A204.1 (cell line): ENCODE results near the gene PADI4.
"Not testable (repeated sequence)": the region's sequence is repeated elsewhere in the genome, so short reads cannot be mapped to it uniquely, and the experiment has no call there.

ENCODE experiments used
- FAIRE-seq: peaks from 2 replicates; lab custom pipeline; 2012; peaks lifted over from hg19 to GRCh38; lab: Jason Lieb, UNC

PADI4 gene

GRCh38 chr1:17315542-17316130 lies 7.6 kb downstream of the PADI4 start:
- FAIRE-seq = no peak

DNA sequence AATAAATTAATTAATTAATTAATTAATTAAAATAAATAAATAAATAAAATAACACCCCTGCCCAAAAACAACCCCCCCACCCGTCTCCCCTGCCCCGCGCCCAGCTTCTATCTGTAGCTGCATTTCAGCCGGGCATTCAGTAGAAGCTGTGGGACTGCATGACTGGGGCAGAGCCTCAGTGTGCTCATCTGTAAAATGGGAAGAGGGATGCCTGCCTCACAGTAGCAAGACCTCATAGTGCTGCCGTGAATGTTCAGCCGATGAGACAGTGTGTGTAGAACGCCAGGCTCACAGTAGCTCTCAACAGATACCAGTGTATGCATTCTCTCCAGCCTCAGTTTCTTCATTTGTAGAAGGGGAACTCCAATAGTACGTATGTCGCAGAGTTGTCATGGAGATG lies 8.7 kb downstream of the PADI4 start:
- FAIRE-seq = no peak

DNA sequence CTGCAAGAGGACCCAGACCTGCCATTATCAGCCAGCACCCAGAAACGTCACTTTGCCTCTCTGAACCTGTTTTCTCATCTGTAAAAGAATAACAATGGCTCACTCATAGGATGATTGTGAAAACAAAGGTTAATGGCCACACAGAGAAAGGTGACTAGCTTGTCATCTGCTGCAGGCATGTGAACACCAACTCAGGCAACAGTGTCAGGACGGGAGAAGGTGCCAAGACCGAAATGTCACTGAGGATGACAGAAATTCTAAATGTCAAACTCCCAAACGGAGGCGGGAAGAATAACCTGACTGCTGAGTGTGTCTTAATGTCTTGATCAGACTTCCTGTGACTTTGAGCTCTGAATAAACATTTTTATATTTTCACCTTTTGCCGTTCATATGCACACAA lies 10.3 kb downstream of the PADI4 start:
- no peak for FAIRE-seq

DNA sequence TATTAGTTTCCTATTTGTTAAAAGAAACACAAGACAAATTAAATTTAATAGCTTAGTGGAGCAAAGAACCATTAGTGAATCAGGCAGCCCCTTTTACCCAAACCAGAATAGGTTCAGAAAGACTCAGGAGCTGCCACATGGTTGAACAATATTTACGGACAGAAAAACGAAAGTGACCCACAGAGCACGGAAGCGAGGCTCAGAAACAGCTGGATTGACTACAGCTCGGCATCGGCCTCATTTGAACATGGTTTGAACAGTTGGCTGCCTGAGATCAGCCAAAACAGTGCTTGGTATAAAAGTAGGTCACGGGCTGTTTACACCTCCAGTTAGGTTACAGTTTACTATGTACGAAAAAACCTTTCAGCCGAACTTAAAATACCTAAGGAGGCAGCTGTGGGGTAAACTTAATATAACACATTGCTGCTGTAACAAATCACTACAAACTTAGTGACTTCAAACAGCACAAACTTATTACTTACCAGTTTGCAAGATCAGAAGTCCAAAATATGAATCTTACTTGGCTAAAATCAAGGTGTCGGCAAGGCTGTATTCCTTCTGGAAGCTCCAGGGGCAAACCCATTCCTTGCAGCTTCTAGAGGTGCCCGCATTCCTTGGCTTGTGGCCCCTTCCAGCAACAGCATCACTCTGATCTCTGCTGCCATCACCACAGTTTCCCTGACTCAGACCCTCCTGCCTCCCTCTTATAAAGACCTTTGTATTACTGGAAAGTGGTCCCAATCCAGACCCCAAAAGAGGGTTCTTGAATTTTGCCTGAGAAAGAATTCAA lies 11.8 kb downstream of the PADI4 start:
- FAIRE-seq = no peak

DNA sequence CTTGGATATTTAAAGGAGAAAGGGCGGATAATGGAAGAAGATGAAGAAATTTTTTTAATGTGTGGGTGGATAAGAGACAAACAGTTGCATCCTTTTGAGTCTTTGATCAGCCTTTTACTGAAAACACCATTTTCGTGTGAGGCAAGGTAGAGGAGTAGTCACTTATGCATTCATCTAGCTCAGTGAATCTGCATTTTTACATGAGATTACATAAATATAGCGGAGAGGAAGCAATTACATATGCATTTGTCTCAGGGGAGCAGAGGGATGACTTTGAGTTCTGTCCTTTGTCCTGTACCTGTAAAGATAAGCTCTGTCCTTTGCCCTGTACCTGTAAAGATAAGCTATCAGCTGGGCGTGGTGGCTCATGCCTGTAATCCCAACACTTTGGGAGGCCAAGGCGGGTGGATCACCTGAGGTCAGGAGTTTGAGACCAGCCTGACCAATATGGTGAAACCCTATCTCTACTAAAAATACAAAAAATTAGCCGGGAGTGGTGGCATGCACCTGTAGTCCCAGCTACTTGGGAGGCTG lies 13.9 kb downstream of the PADI4 start:
- not testable (repeated sequence) for FAIRE-seq

- peak; percentile 91 for FAIRE-seq
These were observed 20.9 kb downstream of the PADI4 start for GRCh38 chr1:17328855-17329254.

- FAIRE-seq = no peak
These were observed 21.6 kb downstream of the PADI4 start for GRCh38 chr1:17329610-17330009.

- no peak for FAIRE-seq
These were observed 22.9 kb downstream of the PADI4 start for GRCh38 chr1:17330856-17331255.

DNA sequence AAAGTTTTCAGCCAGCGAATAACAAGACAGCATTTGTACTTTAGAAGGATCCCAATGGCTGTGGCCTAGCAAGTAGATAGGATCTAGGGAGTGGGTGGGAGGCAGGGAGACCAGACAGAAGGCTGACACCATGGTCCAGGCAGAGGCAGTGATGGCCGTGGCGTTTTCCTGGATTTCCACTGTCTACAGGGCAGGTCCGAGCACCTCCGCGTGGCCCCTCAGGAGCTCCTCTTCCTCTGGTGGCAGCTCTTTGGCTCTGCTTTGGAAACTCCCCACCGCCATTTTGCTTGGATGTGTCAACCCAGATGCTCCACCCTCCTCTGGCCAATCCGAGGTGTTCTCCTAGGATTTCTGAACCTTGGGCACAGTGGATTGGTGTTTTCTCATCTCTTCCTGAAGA lies 25.1 kb downstream of the PADI4 start:
- FAIRE-seq = no peak

- no peak for FAIRE-seq
These were observed 28.1 kb downstream of the PADI4 start for GRCh38 chr1:17335821-17336710.

GRCh38 chr1:17338706-17339493 lies 30.9 kb downstream of the PADI4 start:
- FAIRE-seq = no peak

GRCh38 chr1:17339521-17339920 lies 31.5 kb downstream of the PADI4 start:
- FAIRE-seq = no peak

GRCh38 chr1:17340358-17340757 lies 32.4 kb downstream of the PADI4 start:
- no peak for FAIRE-seq

DNA sequence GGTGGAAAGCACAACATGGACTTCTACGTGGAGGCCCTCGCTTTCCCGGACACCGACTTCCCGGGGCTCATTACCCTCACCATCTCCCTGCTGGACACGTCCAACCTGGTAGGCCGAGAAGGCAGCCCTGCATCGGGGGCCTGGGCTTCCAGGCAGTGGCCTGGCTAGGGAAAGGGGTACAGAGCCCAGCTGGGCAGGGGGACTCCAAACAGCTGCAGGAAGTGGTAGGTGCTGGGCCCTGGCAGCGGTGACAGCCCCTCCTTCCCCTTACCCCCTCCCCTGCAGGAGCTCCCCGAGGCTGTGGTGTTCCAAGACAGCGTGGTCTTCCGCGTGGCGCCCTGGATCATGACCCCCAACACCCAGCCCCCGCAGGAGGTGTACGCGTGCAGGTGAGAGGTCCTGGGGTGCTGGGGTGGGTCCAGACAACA lies 34.0 kb downstream of the PADI4 start:
- no peak for FAIRE-seq

- not testable (repeated sequence) for FAIRE-seq
These were observed 37.5 kb downstream of the PADI4 start for GRCh38 chr1:17345506-17345905.

GRCh38 chr1:17346046-17346789 lies 38.2 kb downstream of the PADI4 start:
- no peak for FAIRE-seq

- FAIRE-seq = no peak
These were observed 40.0 kb downstream of the PADI4 start for GRCh38 chr1:17347769-17348592.

DNA sequence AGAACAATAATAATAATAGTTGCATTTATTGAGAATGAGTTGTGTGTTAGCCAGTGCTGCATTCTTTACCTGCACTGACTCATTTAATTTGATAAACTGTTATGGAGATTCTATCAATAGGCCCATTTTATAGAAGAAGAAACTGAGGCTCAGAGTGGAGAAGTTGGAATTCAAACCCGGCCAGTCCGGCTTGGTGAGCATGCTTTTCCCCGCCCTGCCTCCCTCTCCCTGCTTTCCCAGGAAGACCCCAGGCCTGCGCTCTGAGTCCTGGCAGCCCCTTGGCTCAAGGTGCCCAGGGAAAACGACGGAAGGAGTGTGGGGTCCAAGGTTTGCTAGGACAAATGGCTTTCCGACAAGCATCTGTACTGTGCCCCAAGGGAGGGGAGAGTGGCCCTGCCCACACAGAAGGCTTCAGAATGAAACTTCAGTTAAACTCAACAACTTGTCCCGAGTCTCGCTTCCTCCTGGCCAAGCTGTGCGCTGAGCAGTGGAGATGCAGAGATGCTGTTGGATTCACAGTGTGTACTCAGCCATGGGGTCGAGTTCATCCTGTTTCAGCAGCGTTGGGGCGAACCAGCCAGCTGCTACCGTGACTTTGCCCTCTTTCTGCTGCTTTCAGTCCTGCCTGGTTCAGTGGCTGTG lies 40.7 kb downstream of the PADI4 start:
- FAIRE-seq = no peak

DNA sequence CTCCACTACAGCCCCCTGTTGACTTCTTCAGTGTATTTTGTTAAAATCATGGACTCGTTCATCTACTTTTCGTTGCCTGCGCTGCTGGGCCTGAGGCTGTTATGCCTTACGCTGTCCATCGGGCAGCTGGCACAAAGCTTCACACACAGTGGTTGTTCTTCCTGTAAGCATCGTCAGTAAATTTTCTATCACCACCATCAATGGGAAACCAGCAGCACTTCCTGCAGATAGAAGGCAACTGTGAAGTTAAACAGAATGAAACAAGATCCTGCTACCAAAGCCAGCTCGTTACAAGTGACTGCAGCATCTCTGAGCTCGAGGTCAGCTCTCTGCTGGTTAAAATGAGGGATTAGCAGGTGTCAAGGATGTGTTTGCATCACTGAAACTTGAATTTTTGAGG lies 42.1 kb downstream of the PADI4 start:
- no peak for FAIRE-seq

GRCh38 chr1:17350928-17351446 lies 43.0 kb downstream of the PADI4 start:
- no peak for FAIRE-seq
